Activated T-helper 2 cell treated with anti-CD3 and anti-CD28 coated beads, Interferon-gamma antibody, Interleukin-2, Interleukin-4, amounts not matched to agents 10 μg/mL and 5 μg/mL and 100 μg/mL, durations not matched to agents 14 hours and 24 hours and 36 hours (primary cell): Measurements from ENCODE around the gene OARD1. TPM values are rescaled to one million over a fixed set of nuclear protein-coding genes. Genes with fewer than 3 reads are reported as not detected.
"Not testable (repeated sequence)": the region's sequence is repeated elsewhere in the genome, so short reads cannot be mapped to it uniquely, and the experiment has no call there.

Experiments used
- DNase-seq: peaks from one replicate; pipeline ENCODE4 v3.0.0; 2021; ENCODE audit warnings: low spot score
- H3K27ac Mint-ChIP-seq: one replicate; pipeline ENCODE4 v1.8.0; 2021; ENCODE audit warnings: mixed read lengths
- H3K27me3 Mint-ChIP-seq: one replicate; pipeline ENCODE4 v1.8.0; 2021; ENCODE audit warnings: low read depth, mixed read lengths
- H3K36me3 Mint-ChIP-seq: one replicate; pipeline ENCODE4 v1.8.0; 2021; ENCODE audit warnings: low read depth, mixed read lengths
- H3K4me1 Mint-ChIP-seq: one replicate; pipeline ENCODE4 v1.8.0; 2021; ENCODE audit warnings: low read depth, mixed read lengths
- H3K4me3 Mint-ChIP-seq: one replicate; pipeline ENCODE4 v1.8.0; 2021; ENCODE audit warnings: low read depth, mild to moderate bottlenecking, moderate library complexity, mixed read lengths
- H3K9me3 Mint-ChIP-seq: one replicate; pipeline ENCODE4 v1.8.0; 2021; ENCODE audit warnings: mixed read lengths
- intact Hi-C: fragments of 100-400 bp; cut with micrococcal nuclease; formaldehyde crosslinking; loops from one replicate; pipeline ENCODE4 v1.15.1; 2023
- total RNA-seq: library from RNA; stranded (reverse); gene quantifications from 2 replicates; pipeline ENCODE4 v1.2.3, GENCODE V29; 2022

OARD1 gene
- total RNA-seq, 1 donor from 2014 or later = 28.0 TPM

GRCh38 chr6:41025966-41026530, 46.1 kb downstream of the OARD1 start:
- DNase-seq = no peak
- Mint-ChIP-seq H3K9me3 (no peaks in the 10 kb centered on the region), H3K4me3 (peak overlapping the region; percentile 20), H3K27me3 (no peaks in the 10 kb centered on the region), H3K36me3 (no peaks in the 10 kb centered on the region), H3K27ac (no peak overlapping the region), H3K4me1 (peaks cover 19% of the 10 kb centered on the region)
- intact Hi-C loops = no loop called here

DNA sequence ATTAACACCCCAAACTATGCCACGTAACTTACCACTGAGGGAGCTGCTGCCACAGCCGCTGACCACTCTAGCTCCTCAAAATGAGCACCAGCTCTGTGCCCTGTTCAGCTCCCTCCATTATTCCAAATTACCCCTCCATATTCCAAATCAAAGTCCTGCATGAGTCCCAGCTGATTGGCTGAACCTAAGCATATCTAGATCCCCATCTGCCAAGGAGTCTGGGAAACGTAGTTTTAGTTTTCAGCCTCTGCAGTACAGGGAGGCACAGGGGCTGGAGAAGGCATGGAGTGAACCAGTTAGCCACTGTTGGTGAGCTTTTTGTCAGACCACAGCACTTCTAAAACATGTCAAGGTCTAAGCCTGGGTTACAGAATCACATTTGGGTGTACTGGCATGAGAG, 49.0 kb downstream of the OARD1 start:
- Mint-ChIP-seq H3K27me3 (no peaks in the 10 kb centered on the region), H3K27ac (no peak overlapping the region), H3K4me1 (peaks cover 10% of the 10 kb centered on the region), H3K36me3 (no peaks in the 10 kb centered on the region), H3K9me3 (no peaks in the 10 kb centered on the region), H3K4me3 (no peak overlapping the region)
- intact Hi-C loops = no loop called here
- DNase-seq = no peak

GRCh38 chr6:41022294-41022693, 49.9 kb downstream of the OARD1 start:
- H3K36me3 Mint-ChIP-seq = no peaks in the 10 kb centered on the region
- no peak overlapping the region for H3K4me3 Mint-ChIP-seq
- intact Hi-C loops = no loop called here

GRCh38 chr6:41021832-41022231, 50.3 kb downstream of the OARD1 start:
- DNase-seq = no peak
- Mint-ChIP-seq H3K36me3 (no peaks in the 10 kb centered on the region), H3K9me3 (no peaks in the 10 kb centered on the region), H3K4me3 (no peak overlapping the region), H3K4me1 (no peaks in the 10 kb centered on the region), H3K27me3 (no peaks in the 10 kb centered on the region), H3K27ac (no peak overlapping the region)
- intact Hi-C loops = no loop called here

More at GRCh38 chr6:41022294-41022693, 49.9 kb downstream of the OARD1 start:
- no peak for DNase-seq
- no peaks in the 10 kb centered on the region for H3K27me3 Mint-ChIP-seq
- no peaks in the 10 kb centered on the region for H3K9me3 Mint-ChIP-seq
- H3K27ac Mint-ChIP-seq = no peak overlapping the region
- H3K4me1 Mint-ChIP-seq = peaks cover 4% of the 10 kb centered on the region

GRCh38 chr6:41017663-41018062, 54.5 kb downstream of the OARD1 start:
- DNase-seq = no peak
- Mint-ChIP-seq H3K4me3 (no peak overlapping the region), H3K9me3 (no peaks in the 10 kb centered on the region), H3K27ac (no peak overlapping the region), H3K4me1 (no peaks in the 10 kb centered on the region), H3K27me3 (peaks cover 1% of the 10 kb centered on the region), H3K36me3 (no peaks in the 10 kb centered on the region)
- intact Hi-C loops = no loop called here

DNA sequence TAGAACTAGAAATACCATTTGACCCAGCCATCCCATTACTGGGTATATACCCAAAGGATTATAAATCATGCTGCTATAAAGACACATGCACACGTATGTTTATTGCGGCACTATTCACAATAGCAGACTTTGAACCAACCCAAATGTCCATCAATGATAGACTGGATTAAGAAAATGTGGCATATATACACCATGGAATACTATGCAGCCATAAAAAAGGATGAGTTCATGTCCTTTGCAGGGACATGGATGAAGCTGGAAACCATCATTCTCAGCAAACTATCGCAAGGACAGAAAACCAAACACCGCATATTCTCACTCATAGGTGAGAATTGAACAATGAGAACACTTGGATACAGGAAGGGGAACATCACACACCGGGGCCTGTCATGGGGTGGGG, 56.3 kb downstream of the OARD1 start:
- H3K27me3 Mint-ChIP-seq, intact Hi-C loops, DNase-seq, H3K4me3 Mint-ChIP-seq, H3K36me3 Mint-ChIP-seq, H3K27ac Mint-ChIP-seq, H3K9me3 Mint-ChIP-seq, H3K4me1 Mint-ChIP-seq: not testable (repeated sequence)

- no peak overlapping the region for H3K27ac Mint-ChIP-seq
- no peak for DNase-seq
- no peaks in the 10 kb centered on the region for H3K4me1 Mint-ChIP-seq
- intact Hi-C loops = no loop called here
- H3K36me3 Mint-ChIP-seq = no peaks in the 10 kb centered on the region
- H3K9me3 Mint-ChIP-seq = no peaks in the 10 kb centered on the region
- no peak overlapping the region for H3K4me3 Mint-ChIP-seq
- peaks cover 8% of the 10 kb centered on the region for H3K27me3 Mint-ChIP-seq
Measured at GRCh38 chr6:41014780-41015179, 57.4 kb downstream of the OARD1 start.

Other genes starting within 250 kb of the OARD1 start
- gene UNC5CL, start 33.1 kb downstream of the OARD1 start, total RNA-seq = 1.1 and 1.6 TPM in 2 replicates
- gene TSPO2, start 29.9 kb downstream of the OARD1 start, total RNA-seq = not detected in 2 replicates
- not detected in 2 replicates for gene APOBEC2, start 19.2 kb downstream of the OARD1 start, total RNA-seq
- gene NFYA, start 618 bp upstream of the OARD1 start, total RNA-seq = 28.1 and 28.2 TPM in 2 replicates
- not detected in 2 replicates for gene TREML1, start 82.0 kb upstream of the OARD1 start, total RNA-seq
- not detected in 2 replicates for gene TREM2, start 90.8 kb upstream of the OARD1 start, total RNA-seq
- gene TREML2, start 128.8 kb upstream of the OARD1 start, total RNA-seq = 3.7 and 3.9 TPM in 2 replicates
- gene TREML4, start 156.0 kb upstream of the OARD1 start, total RNA-seq = not detected in 2 replicates
- not detected in 2 replicates for gene TREM1, start 214.3 kb upstream of the OARD1 start, total RNA-seq